22Rv1 (cell line): ENCODE results near the gene AXIN2.

Source experiments
- H3K27ac ChIP-seq: fragments of 450-650 bp; 2 replicates; pipeline ENCODE4 v1.5.1; 2017
- CTCF ChIP-seq: fragments of 450-650 bp; IDR thresholded peaks from 2 replicates; pipeline ENCODE4 v1.5.1; 2017; ENCODE audit warnings: mild to moderate bottlenecking
- ZFX ChIP-seq: fragments of 450-650 bp; IDR thresholded peaks from 2 replicates; pipeline ENCODE4 v1.6.1; 2017; ENCODE audit warnings: antibody characterized with exemption, borderline replicate concordance

The AXIN2 gene

GRCh38 chr17:65576939-65577338 lies 15.5 kb upstream of the AXIN2 start:
- H3K27ac ChIP-seq: no peak overlapping the region
- TF ChIP-seq CTCF (no peak), ZFX (no peak)

GRCh38 chr17:65573282-65573602 lies 11.8 kb upstream of the AXIN2 start:
- TF ChIP-seq CTCF: no peak
- no peak for TF ChIP-seq ZFX
- no peak overlapping the region for H3K27ac ChIP-seq

GRCh38 chr17:65572581-65573281 lies 11.3 kb upstream of the AXIN2 start:
- no peak for TF ChIP-seq ZFX
- TF ChIP-seq CTCF: no peak
- no peak overlapping the region for H3K27ac ChIP-seq

- H3K27ac ChIP-seq: no peak overlapping the region
- TF ChIP-seq ZFX (no peak), CTCF (no peak)
Measured at GRCh38 chr17:65572186-65572580, 10.7 kb upstream of the AXIN2 start.

- H3K27ac ChIP-seq: no peak overlapping the region
- TF ChIP-seq ZFX (no peak), CTCF (no peak)
Measured at GRCh38 chr17:65568918-65569317, 7.5 kb upstream of the AXIN2 start.

GRCh38 chr17:65567566-65567965 lies 6.1 kb upstream of the AXIN2 start:
- TF ChIP-seq ZFX (no peak), CTCF (no peak)
- no peak overlapping the region for H3K27ac ChIP-seq

GRCh38 chr17:65565559-65565958 lies 4.1 kb upstream of the AXIN2 start:
- no peak for TF ChIP-seq ZFX
- no peak for TF ChIP-seq CTCF

More at GRCh38 chr17:65565559-65565958, 4.1 kb upstream of the AXIN2 start:
- no peak overlapping the region for H3K27ac ChIP-seq
